ENCODE results near the gene DAPK2.

- TF ChIP-seq CTCF (conservative IDR thresholded peaks at IDR 0.05 in 1 of 2, IDR thresholded peaks at IDR 0.05 in 1 of 2; ENCODE audit: low read depth in 1 of 2, low read length in 2 of 2) (no peak), EZH2 (IDR thresholded peaks at IDR 0.05; ENCODE audit: low read length, missing control alignments) (no peak)
These were observed 75.5 kb downstream of the DAPK2 start for GRCh38 chr15:63970621-63971426.

All from fibroblast of lung (primary cell).